M059J (cell line): ENCODE results near the gene CDK11B. TPM values are rescaled to one million over a fixed set of nuclear protein-coding genes. Genes with fewer than 3 reads are reported as not detected.

Experiments
- DNase-seq: peaks from one replicate; pipeline ENCODE4 v3.0.0-alpha.2; 2012; ENCODE audit warnings: low read depth
- total RNA-seq: library from RNA; depleted of rRNA; stranded (reverse); fragments of >200 nt; shearing (Covaris generic); gene quantifications from 2 replicates; pipeline ENCODE4 v1.2.3, GENCODE V29; 2014

CDK11B gene
- total RNA-seq, 1 experiment from 2014 or later = 13.2 TPM

- no peak for DNase-seq
Measured at GRCh38 chr1:1627829-1628753, 30.7 kb downstream of the CDK11B start.

- no peak for DNase-seq
Measured at GRCh38 chr1:1627261-1627828, 31.5 kb downstream of the CDK11B start.

GRCh38 chr1:1626207-1627141 is 32.3 kb downstream of the CDK11B start:
- no peak for DNase-seq

- DNase-seq = no peak
Measured at GRCh38 chr1:1625824-1626206, 33.0 kb downstream of the CDK11B start.

GRCh38 chr1:1625404-1625775 is 33.4 kb downstream of the CDK11B start:
- no peak for DNase-seq

- DNase-seq = no peak
Measured at GRCh38 chr1:1624443-1625403, 34.1 kb downstream of the CDK11B start.

GRCh38 chr1:1623631-1624442 is 35.0 kb downstream of the CDK11B start:
- no peak for DNase-seq

GRCh38 chr1:1623181-1623630 is 35.6 kb downstream of the CDK11B start:
- DNase-seq = no peak

GRCh38 chr1:1622788-1623094 is 36.1 kb downstream of the CDK11B start:
- no peak for DNase-seq

- DNase-seq = peak; percentile 19
Measured at GRCh38 chr1:1622010-1622787, 36.6 kb downstream of the CDK11B start.

GRCh38 chr1:1621173-1622009 is 37.4 kb downstream of the CDK11B start:
- no peak for DNase-seq

- DNase-seq = no peak
Measured at GRCh38 chr1:1620433-1621139, 38.2 kb downstream of the CDK11B start.

- no peak for DNase-seq
Measured at GRCh38 chr1:1619917-1620361, 38.9 kb downstream of the CDK11B start.

GRCh38 chr1:1618396-1619068 is 40.3 kb downstream of the CDK11B start:
- no peak for DNase-seq

GRCh38 chr1:1617925-1618324 is 40.9 kb downstream of the CDK11B start:
- no peak for DNase-seq

GRCh38 chr1:1617516-1617915 is 41.3 kb downstream of the CDK11B start:
- DNase-seq = no peak

- no peak for DNase-seq
Measured at GRCh38 chr1:1616838-1617237, 42.0 kb downstream of the CDK11B start.
